Endometrium (tissue), 2 donors: ENCODE results near the gene TRAP1.
"Not testable (repeated sequence)": the region's sequence is repeated elsewhere in the genome, so short reads cannot be mapped to it uniquely, and the experiment has no call there.

Experiments used
- FAIRE-seq: peaks from 2 replicates; lab custom pipeline; 2012; peaks lifted over from hg19 to GRCh38; lab: Jason Lieb, UNC
- donor health status: control.
- donor health status: control.

TRAP1 gene

GRCh38 chr16:3673676-3674377 is 43.5 kb downstream of the TRAP1 start:
- FAIRE-seq, result no peak

GRCh38 chr16:3673201-3673600 is 44.1 kb downstream of the TRAP1 start:
- no peak for FAIRE-seq

GRCh38 chr16:3672571-3673041 is 44.7 kb downstream of the TRAP1 start:
- FAIRE-seq, result no peak

GRCh38 chr16:3671424-3671823 is 45.9 kb downstream of the TRAP1 start:
- FAIRE-seq, result no peak

- no peak for FAIRE-seq
These were observed 46.6 kb downstream of the TRAP1 start for GRCh38 chr16:3670711-3671110.

- FAIRE-seq, result no peak
These were observed 48.2 kb downstream of the TRAP1 start for GRCh38 chr16:3669082-3669481.

GRCh38 chr16:3668626-3669025 is 48.7 kb downstream of the TRAP1 start:
- FAIRE-seq, result no peak

- FAIRE-seq, result no peak
These were observed 51.8 kb downstream of the TRAP1 start for GRCh38 chr16:3665508-3665907.

- no peak for FAIRE-seq
These were observed 53.0 kb downstream of the TRAP1 start for GRCh38 chr16:3664187-3664896.

- FAIRE-seq, result no peak
These were observed 54.7 kb downstream of the TRAP1 start for GRCh38 chr16:3662601-3663000.

- no peak for FAIRE-seq
These were observed 55.4 kb downstream of the TRAP1 start for GRCh38 chr16:3661922-3662321.

GRCh38 chr16:3661311-3661710 is 56.0 kb downstream of the TRAP1 start:
- FAIRE-seq, result no peak

GRCh38 chr16:3659251-3659650 is 58.1 kb downstream of the TRAP1 start:
- no peak for FAIRE-seq

GRCh38 chr16:3656491-3657468 is 60.5 kb downstream of the TRAP1 start:
- no peak for FAIRE-seq

GRCh38 chr16:3656160-3656490 is 61.2 kb downstream of the TRAP1 start:
- not testable (repeated sequence) for FAIRE-seq

GRCh38 chr16:3655396-3656159 is 61.7 kb downstream of the TRAP1 start:
- no peak for FAIRE-seq

GRCh38 chr16:3655030-3655395 is 62.3 kb downstream of the TRAP1 start:
- no peak for FAIRE-seq

- FAIRE-seq, result no peak
These were observed 62.9 kb downstream of the TRAP1 start, which contains the start of gene DNASE1 for GRCh38 chr16:3654249-3654991. TSS of gene DNASE1 (plus strand) at chr16:3654691. CDS start at chr16:3655374, 683 bp downstream.

- FAIRE-seq, result no peak
These were observed 64.7 kb downstream of the TRAP1 start for GRCh38 chr16:3652373-3653195.
